Caco-2 (cell line): ENCODE results near the gene PPM1J. TPM values are rescaled to one million over a fixed set of nuclear protein-coding genes. Genes with fewer than 3 reads are reported as not detected.

Experiments
- BruUV-seq: library from RNA; stranded (reverse); fragments of 400-500 nt; replicated peaks from 2 replicates; lab custom pipeline; 2021; lab: Mats Ljungman, UMichigan
- CTCF ChIA-PET: fragments of 300-600 bp; sonication (Branson Sonifier 250); formaldehyde crosslinking; loops from one replicate; lab custom pipeline; 2022; ENCODE audit warnings: antibody characterized with exemption; lab: Charles Lee
- POLR2A ChIA-PET: fragments of 300-600 bp; sonication (Branson Sonifier 250); formaldehyde crosslinking; loops from one replicate; lab custom pipeline; 2022; ENCODE audit warnings: antibody characterized with exemption; lab: Charles Lee
- DNase-seq, 2 experiments: peaks; one replicate each; pipeline versions ENCODE4 v3.0.0 to v3.0.0-alpha.2; 2020 to 2022
- H3K27me3 ChIP-seq: replicated peaks from 2 replicates; pipeline ENCODE4 v1.6.0; 2011; ENCODE audit warnings: low read length; ENCODE audit not compliant: control insufficient read depth, insufficient read depth
- H3K36me3 ChIP-seq: 2 replicates; pipeline ENCODE4 v1.5.1; 2011; ENCODE audit warnings: low read length; ENCODE audit not compliant: control insufficient read depth, insufficient read depth
- H3K4me1 ChIP-seq: fragments of 250-450 bp; sonication (Bioruptor Pico); 2 replicates; pipeline ENCODE4 v1.5.1; 2020; ENCODE audit warnings: mild to moderate bottlenecking
- H3K4me3 ChIP-seq: 2 replicates; pipeline ENCODE4 v1.5.1; 2011; ENCODE audit warnings: low read depth, mild to moderate bottlenecking, control low read depth, low read length
- H3K9me3 ChIP-seq: fragments of 250-450 bp; sonication (Bioruptor Pico); 2 replicates; pipeline ENCODE4 v1.5.1; 2020; ENCODE audit warnings: mild to moderate bottlenecking, moderate library complexity
- H3K27ac Mint-ChIP-seq: one replicate; pipeline ENCODE4 v1.8.0; 2022; ENCODE audit warnings: mixed read lengths; ENCODE audit not compliant: unreplicated experiment
- H3K27me3 Mint-ChIP-seq: one replicate; pipeline ENCODE4 v1.8.0; 2022; ENCODE audit warnings: mixed read lengths; ENCODE audit not compliant: insufficient read depth, unreplicated experiment
- H3K36me3 Mint-ChIP-seq: one replicate; pipeline ENCODE4 v1.8.0; 2022; ENCODE audit warnings: mild to moderate bottlenecking, mixed read lengths; ENCODE audit not compliant: insufficient read depth, unreplicated experiment
- H3K4me1 Mint-ChIP-seq: one replicate; pipeline ENCODE4 v1.8.0; 2022; ENCODE audit warnings: low read depth, mixed read lengths; ENCODE audit not compliant: unreplicated experiment
- H3K4me3 Mint-ChIP-seq: one replicate; pipeline ENCODE4 v1.8.0; 2022; ENCODE audit warnings: mild to moderate bottlenecking, moderate library complexity, mixed read lengths; ENCODE audit not compliant: unreplicated experiment
- H3K9me3 Mint-ChIP-seq: one replicate; pipeline ENCODE4 v1.8.0; 2022; ENCODE audit warnings: mixed read lengths; ENCODE audit not compliant: unreplicated experiment
- intact Hi-C: fragments of 100-400 bp; cut with micrococcal nuclease; formaldehyde crosslinking; loops from one replicate; pipeline ENCODE4 v1.10.0; 2022; ENCODE audit not compliant: unreplicated experiment
- total RNA-seq: library from RNA; stranded (reverse); gene quantifications from 2 replicates; pipeline ENCODE4 v1.2.3, GENCODE V29; 2022
- TF ChIP-seq, protein P1 (sequence below), 2 experiments: fragments of 200-600 bp in 1 of 2; IDR thresholded peaks; 1 replicate in 1 of 2; 2 replicates in 1 of 2; pipeline versions ENCODE4 v1.5.1 to v1.8.0; 2011 to 2022; ENCODE audit warnings: antibody characterized with exemption in 1 of 2, control low read depth in 1 of 2, inconsistent platforms in 1 of 2, low read depth in 1 of 2, low read length in 1 of 2, mild to moderate bottlenecking in 1 of 2, moderate library complexity in 1 of 2; ENCODE audit not compliant: insufficient read depth in 1 of 2, severe bottlenecking in 1 of 2, unreplicated experiment in 1 of 2

The PPM1J gene
- total RNA-seq, 1 experiment from 2014 or later: 1.5 TPM

DNA sequence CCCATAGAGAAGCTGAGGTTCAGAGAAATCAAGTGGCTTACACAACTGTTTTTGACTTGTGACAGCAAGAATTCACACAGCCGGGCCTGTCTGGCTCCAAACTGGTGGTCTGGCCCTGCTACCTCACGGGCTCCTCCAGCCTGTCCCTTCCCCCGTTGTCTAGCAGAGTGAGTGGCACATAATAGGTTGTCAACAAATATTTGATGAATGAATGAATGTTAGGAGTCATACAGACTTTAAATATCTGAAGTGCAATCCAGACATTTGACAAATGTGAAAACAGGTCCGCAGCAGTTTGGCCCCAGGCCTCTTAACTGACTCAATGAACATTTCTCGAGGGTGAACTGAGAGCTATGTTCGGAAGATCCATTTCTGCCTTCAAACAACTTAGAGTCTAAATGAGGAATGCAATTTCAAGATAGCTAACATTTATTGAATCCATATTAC, 7.1 kb downstream of the PPM1J start:
- BruUV-seq: TSS peak; percentile 3
- ChIA-PET POLR2A (interaction anchor here (1.1 kb wide), 1 partner anchor 9 kb away, joined by 5 read pairs; no protein-coding TSS in a partner anchor), CTCF (interaction anchor here (0.8 to 1.6 kb wide), 2 partner anchors 10 to 73 kb away, joined by 3 to 10 read pairs; no protein-coding TSS in a partner anchor)
- Mint-ChIP-seq H3K4me3 (peak overlapping the region; percentile 88), H3K36me3 (peaks cover 28% of the 10 kb centered on the region), H3K27me3 (no peaks in the 10 kb centered on the region), H3K9me3 (no peaks in the 10 kb centered on the region), H3K4me1 (peaks cover 10% of the 10 kb centered on the region), H3K27ac (peak overlapping the region; percentile 69)
- no peak for DNase-seq
- intact Hi-C loops: loop anchor here (5.0 kb wide), 1 partner anchor 206 kb away; no protein-coding TSS in a partner anchor
- Histone ChIP-seq H3K36me3 (no peaks in the 10 kb centered on the region), H3K4me1 (peaks cover 26% of the 10 kb centered on the region), H3K9me3 (no peaks in the 10 kb centered on the region), H3K27me3 (no peaks in the 10 kb centered on the region), H3K4me3 (no peak overlapping the region; the same call in 1 of the 2 replicates)
- TF ChIP-seq, protein P1, sequence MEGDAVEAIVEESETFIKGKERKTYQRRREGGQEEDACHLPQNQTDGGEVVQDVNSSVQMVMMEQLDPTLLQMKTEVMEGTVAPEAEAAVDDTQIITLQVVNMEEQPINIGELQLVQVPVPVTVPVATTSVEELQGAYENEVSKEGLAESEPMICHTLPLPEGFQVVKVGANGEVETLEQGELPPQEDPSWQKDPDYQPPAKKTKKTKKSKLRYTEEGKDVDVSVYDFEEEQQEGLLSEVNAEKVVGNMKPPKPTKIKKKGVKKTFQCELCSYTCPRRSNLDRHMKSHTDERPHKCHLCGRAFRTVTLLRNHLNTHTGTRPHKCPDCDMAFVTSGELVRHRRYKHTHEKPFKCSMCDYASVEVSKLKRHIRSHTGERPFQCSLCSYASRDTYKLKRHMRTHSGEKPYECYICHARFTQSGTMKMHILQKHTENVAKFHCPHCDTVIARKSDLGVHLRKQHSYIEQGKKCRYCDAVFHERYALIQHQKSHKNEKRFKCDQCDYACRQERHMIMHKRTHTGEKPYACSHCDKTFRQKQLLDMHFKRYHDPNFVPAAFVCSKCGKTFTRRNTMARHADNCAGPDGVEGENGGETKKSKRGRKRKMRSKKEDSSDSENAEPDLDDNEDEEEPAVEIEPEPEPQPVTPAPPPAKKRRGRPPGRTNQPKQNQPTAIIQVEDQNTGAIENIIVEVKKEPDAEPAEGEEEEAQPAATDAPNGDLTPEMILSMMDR (IDR thresholded peaks at IDR 0.05; ENCODE audit: insufficient read depth in 1 of 2, low read depth in 1 of 2, low read length in 1 of 2, severe bottlenecking in 1 of 2, unreplicated experiment in 1 of 2): no peak

DNA sequence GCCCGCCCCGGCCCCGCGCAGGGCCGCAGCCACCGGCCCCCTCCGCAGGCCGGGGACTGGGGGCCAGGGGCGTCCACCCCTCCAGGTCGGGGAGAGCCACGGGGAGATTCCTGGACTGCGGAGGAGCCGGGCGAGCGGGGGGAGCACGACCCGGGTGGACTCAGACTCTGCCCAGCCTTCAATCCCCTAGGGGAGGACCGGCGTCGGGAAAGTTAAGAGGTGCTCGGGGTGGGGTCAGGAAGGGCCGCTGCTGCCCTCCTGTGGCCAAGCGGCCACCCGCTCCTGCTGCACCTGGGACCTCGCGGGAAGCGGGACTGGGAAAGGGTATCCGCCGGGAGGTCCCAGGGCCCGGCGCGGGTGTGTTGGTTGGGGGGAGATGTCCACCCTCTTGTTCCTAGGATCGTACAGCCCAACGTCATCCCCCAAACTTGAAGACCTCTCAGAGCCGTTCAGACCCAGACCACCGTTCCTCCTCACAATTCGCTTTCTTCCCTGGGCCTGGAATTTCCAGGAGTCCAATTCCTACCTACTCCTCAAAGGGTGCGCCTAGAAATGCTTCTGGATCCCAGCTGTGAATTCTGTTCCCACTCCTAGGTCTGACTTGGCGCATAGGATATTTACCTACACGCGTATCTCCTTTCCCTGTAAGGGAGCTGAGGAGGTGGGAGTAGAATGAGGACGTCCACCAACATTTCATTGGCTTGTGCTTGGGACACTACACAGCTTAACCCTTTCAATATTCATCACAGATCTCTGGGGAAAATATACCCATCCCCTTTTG, 7.7 kb downstream of the PPM1J start:
- H3K4me1 Mint-ChIP-seq: peaks cover 10% of the 10 kb centered on the region
- Histone ChIP-seq H3K27me3 (no peaks in the 10 kb centered on the region), H3K4me1 (peaks cover 26% of the 10 kb centered on the region), H3K4me3 (peak overlapping the region; percentile 84), H3K36me3 (no peaks in the 10 kb centered on the region), H3K9me3 (no peaks in the 10 kb centered on the region)
- TF ChIP-seq, protein P1 (IDR thresholded peaks at IDR 0.05; ENCODE audit: insufficient read depth in 1 of 2, low read depth in 1 of 2, low read length in 1 of 2, severe bottlenecking in 1 of 2, unreplicated experiment in 1 of 2): peak; percentile 74 to 82
- no TSS peak for BruUV-seq
- H3K9me3 Mint-ChIP-seq: no peaks in the 10 kb centered on the region
- peak overlapping the region; percentile 69 for H3K27ac Mint-ChIP-seq
- intact Hi-C loops: loop anchor here (1.0 to 5.0 kb wide), 5 partner anchors 8 to 317 kb away; partner anchors contain the start of genes CAPZA1, MOV10 and ST7L
- no peaks in the 10 kb centered on the region for H3K27me3 Mint-ChIP-seq
- POLR2A ChIA-PET: interaction anchor here (1.1 kb wide), 1 partner anchor 9 kb away, joined by 5 read pairs; no protein-coding TSS in a partner anchor
- peak; percentile 89 for DNase-seq
- H3K36me3 Mint-ChIP-seq: peaks cover 34% of the 10 kb centered on the region
- CTCF ChIA-PET: interaction anchor here (0.6 to 1.6 kb wide), 3 partner anchors 9 to 72 kb away, joined by 3 to 10 read pairs (median 4); no protein-coding TSS in a partner anchor
- H3K4me3 Mint-ChIP-seq: peak overlapping the region; percentile 88

DNA sequence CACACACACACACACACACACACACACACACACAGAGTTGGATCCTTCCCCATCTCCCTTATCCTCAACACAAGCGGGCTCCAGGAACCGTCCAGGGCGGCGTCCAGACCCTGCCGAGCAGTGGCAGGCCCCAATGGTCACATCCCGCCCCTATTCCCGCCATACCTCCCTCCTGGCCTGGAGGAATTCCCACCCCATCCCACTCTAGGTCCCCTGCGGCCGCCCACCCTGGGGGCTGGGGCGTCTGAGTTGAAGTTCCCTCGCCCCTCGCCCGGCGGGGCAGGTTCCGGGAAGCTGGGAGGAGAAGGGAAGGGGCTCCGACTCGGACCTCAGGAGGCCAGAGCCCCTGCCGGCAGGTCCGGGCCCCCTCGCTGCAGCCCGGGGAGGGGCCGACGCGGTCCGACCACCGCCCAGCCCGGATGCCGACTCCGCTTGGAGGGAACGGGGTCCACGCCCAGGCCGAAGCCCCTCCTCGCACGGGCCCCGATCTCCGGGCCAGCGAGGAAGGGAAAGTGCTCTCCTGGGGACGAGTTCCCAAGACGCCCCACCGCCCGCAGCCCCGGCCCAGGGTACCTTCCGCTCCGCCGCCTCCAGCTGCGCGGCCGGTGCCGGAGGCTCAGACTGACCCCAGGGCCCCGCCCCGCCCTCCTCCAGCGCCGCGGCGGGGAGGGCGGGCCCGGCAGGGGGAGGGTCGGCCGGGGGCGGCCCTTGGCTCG, 8.5 kb downstream of the PPM1J start, which contains the start of gene RHOC:
RHOC (minus strand) TSS at position 623 of the 716 bp plus-strand sequence. CDS start 3,328 bp downstream, outside the sequence.
- Mint-ChIP-seq H3K9me3 (no peaks in the 10 kb centered on the region), H3K27ac (peak within 1 kb of the TSS; percentile 69), H3K4me3 (peak within 1 kb of the TSS; percentile 88), H3K36me3 (peaks cover 41% of the 10 kb centered on the region), H3K4me1 (peaks cover 15% of the 10 kb centered on the region), H3K27me3 (no peaks in the 10 kb centered on the region)
- H3K36me3 ChIP-seq: no peaks in the 10 kb centered on the region
- no peaks in the 10 kb centered on the region for H3K9me3 ChIP-seq
- no TSS peak for BruUV-seq
- intact Hi-C loops: loop anchor here (1.0 to 5.0 kb wide), 5 partner anchors 7 to 316 kb away; partner anchors contain the start of genes CAPZA1, MOV10 and ST7L
- DNase-seq: peak in 1 of 2 experiments; percentile 77
- POLR2A ChIA-PET: no interaction called here
- CTCF ChIA-PET: interaction anchor here (1.6 kb wide), 1 partner anchor 8 kb away, joined by 10 read pairs; no protein-coding TSS in a partner anchor
- TF ChIP-seq, protein P1 (IDR thresholded peaks at IDR 0.05; ENCODE audit: insufficient read depth in 1 of 2, low read depth in 1 of 2, low read length in 1 of 2, severe bottlenecking in 1 of 2, unreplicated experiment in 1 of 2): no peak
- peak within 1 kb of the TSS; percentile 84 for H3K4me3 ChIP-seq
- peaks cover 32% of the 10 kb centered on the region for H3K4me1 ChIP-seq
- no peaks in the 10 kb centered on the region for H3K27me3 ChIP-seq
